Kasumi-1 (cell line): ENCODE measurements around the gene VPS25.
"Not testable (repeated sequence)": the region's sequence is repeated elsewhere in the genome, so short reads cannot be mapped to it uniquely, and the experiment has no call there.

Source experiments
- DNase-seq, 2 experiments: peaks; one replicate each; lab custom pipeline; 2025; lab: John Stamatoyannopoulos, UW

Gene VPS25

DNA sequence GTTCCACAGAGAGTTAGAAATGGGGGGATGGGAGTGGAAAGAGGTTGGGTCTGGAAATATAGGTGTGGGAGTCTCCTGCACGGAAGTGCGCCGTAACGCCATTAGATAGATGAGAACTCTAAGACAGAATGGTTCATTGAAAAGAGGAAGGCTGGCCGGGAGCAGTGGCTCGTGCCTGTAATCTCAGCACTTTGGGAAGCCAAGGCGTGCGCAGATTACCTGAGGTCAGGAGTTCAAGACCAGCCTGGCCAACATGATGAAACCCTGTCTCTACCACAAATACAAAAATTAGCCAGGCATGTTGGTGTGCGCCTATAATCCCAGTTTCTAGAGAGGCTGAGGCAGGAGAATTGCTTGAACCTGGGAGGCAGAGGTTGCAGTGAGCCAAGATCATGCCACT is 5.2 kb upstream of the VPS25 start:
- DNase-seq: not testable (repeated sequence)

DNA sequence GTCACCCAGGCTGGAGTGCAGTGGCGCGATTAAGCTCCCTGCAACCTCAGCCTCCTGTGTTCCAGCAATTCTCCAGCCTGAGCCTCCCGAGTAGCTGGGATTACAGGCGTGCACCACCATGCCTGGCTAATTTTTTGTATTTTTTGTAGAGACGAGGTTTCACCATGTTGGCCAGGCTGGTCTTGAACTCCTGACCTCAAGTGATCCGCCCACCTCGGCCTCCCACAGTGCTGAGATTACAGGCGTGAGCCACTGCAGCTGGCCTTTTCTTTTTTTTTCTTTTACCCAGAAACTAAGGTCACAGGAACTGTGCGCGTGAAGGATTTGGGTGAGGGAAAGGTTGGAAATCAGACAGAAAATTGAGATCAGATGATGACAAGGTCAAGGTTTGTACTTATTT is 3.3 kb upstream of the VPS25 start:
- DNase-seq: not testable (repeated sequence)

DNA sequence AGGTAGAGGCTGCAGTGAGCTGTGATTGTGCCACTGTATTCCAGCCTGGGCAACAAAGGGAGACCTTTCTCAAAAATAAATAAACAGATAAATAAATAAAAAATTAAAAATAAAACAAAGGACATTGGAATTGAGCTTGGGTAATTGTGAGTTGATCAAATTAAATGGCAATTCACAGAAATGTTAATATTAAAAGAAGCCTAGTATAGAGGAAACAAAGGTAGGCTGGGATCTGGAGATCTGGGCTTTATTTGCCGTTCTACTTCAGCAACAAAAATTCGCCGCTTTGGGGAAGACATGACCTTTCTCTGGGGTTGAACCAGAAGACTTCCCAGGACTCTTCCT is 332 bp upstream of the VPS25 start:
- no peak for DNase-seq

DNA sequence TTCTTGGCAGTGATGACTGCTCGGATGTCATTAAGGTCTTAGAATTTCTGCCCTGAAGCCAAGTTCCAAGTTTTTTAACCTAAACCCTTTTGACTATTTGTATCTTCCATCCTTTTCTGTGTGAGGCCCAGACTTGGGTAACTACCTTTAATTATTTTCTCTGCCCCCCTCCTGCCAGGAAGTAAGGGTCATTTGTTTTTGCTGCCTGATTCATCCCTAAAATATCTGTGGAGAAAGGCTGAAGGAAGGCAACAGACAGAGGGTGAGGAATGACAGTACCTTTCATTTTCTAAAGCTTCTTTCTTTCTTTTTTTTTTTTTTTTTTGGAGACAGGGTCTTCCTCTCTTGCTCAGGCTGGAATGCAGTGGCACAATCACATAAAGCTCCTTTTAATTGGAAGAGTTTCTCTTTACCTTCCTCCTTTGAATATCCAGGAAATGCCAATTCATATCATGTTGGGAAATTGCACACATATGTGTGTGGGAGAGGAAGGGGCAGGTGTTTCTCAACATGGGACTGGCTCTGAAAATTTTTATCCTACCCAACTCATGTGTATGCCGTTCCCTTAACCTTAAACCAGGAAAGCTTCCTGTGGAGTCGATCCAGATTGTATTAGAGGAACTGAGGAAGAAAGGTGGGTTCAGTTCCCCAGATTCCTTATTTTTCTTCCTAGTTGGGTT is 957 bp downstream of the VPS25 start:
- no peak for DNase-seq

DNA sequence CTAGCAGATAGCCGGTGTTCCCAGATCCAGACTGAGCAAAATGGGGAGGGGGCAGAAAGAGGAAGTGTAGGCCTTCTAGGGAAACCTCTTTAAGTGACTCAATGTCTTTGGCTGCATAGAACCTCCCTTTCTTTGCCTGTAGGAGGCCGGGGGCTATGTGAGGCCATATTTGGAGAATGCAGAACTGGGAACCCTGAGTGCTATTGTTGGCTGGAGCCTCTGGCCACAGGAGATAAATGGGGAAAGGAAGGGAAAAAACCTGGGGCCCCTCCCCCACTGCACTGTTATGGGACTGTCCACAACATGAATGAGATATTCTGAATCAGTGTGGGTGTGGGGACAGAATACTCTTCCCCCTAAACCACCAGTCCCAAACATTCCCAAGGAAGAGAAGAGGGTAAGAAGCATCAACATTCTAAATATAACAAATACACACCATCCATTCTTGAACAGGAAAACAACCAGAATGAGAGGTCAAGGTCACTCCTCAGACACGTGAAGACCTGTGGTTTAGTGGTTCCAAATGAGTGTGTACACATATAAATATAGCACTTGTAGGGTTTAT is 2.4 kb downstream of the VPS25 start:
- peak; percentile 87 to 92 for DNase-seq

DNA sequence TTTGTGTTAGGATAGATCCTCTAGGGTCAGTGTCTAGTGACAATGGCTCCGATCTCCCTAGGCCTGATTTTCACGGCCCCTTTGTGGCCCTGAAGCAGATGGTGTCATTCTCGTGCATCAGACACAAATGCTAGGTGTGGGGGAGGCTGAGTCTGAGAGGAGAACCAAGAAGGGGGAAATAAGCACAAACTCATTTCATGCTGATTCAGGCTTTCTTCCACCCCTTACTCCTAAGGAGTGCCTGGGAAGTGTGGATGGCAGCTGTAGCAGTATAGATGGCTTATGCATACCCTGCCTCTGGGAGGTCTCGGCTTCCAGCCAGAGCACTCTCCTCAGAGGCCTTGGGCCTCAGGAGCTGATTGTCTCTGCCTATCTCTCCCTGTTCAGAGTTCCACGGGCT is 5.3 kb downstream of the VPS25 start:
- DNase-seq: no peak

DNA sequence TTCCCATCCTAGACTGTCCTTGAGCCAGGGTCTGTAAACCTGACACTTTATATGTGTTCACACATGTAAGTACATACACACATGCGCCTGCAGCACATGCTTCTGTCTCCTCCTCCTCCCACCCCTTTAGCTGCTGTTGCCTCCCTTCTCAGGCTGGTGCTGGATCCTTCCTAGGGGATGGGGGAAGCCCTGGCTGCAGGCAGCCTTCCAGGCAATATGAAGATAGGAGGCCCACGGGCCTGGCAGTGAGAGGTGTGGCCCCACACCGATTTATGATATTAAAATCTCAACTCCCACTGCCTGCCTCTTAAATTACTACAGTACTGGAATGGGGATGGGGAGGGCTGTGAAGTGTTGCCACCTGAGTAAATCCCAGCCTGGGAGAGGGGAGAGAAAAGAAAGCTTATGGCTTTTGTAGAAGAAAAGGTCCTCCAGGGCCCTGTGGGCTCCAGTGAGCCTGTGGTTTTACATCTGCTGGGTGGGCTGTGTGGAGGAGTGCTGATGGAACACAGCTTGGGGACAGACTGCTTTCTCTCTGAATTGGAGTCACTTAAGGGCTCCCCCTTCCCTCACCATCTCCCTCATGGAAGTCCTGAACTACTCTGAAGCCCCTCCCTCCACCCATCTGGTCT is 6.2 kb downstream of the VPS25 start:
- no peak for DNase-seq

DNA sequence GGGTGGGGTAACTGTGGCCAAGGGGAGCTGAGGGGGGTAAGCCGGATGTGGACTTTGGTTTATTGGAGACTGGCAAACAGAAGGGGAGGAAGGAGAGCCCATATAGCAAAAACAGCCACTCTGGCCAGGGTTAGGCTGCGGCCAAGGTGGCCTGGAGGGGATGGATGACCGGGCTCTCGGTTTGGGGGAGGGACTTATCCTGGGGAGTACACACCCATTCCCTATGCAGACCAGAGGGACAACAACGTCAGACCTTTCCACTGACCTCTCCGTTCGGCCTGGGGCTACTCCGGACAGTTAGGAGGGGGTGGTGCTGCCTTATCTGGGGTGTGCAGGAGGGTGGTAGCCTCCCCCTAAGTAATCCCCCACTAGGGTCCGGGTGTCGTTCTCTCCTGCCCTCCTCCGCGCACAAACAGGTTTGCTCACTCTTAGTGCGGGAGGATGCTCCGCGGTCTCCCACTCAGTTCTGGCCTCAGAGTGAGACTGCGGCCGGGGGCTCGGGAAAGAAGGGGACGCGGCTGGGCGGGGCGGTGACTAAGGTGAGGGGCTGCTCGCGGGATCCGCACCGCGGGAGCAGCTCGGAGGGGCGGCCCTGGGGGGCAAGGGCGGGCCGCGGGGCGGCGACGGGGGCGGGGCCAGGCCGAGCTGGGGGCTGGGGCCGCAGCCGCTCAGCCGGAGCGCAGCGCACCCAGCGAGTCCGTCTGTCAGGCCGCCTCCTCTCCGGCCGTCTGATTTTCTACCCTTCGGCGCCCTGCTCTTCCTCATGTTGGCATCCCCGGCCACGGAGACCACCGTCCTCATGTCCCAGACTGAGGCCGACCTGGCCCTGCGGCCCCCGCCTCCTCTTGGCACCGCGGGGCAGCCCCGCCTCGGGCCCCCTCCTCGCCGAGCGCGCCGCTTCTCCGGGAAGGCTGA is 6.9 kb downstream of the VPS25 start, which contains the start of gene WNK4:
TSS of gene WNK4 (plus strand) at position 675 of the 915 bp plus-strand sequence. CDS start at position 764, 89 bp downstream.
- DNase-seq: no peak

DNA sequence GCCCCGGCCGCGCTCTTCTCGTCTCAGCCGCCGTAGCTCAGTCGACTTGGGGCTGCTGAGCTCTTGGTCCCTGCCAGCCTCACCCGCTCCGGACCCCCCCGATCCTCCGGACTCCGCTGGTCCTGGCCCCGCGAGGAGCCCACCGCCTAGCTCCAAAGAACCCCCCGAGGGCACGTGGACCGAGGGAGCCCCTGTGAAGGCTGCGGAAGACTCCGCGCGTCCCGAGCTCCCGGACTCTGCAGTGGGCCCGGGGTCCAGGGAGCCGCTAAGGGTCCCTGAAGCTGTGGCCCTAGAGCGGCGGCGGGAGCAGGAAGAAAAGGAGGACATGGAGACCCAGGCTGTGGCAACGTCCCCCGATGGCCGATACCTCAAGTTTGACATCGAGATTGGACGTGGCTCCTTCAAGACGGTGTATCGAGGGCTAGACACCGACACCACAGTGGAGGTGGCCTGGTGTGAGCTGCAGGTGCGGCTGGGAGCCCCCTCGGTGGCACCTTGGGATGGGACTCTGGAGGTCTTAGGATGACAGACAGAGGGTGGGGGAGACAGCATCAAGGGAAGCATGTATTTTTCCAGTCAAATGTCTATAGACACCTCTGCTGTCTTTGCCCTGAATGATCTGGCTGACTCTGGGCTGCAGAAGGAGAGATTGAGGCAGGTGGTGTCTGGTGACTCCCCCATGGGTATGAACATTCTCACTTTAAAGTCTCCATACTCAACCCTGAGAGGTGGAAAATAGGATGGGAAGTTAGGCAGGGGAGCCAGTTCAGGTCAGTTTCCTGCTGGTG is 7.8 kb downstream of the VPS25 start:
- no peak for DNase-seq

DNA sequence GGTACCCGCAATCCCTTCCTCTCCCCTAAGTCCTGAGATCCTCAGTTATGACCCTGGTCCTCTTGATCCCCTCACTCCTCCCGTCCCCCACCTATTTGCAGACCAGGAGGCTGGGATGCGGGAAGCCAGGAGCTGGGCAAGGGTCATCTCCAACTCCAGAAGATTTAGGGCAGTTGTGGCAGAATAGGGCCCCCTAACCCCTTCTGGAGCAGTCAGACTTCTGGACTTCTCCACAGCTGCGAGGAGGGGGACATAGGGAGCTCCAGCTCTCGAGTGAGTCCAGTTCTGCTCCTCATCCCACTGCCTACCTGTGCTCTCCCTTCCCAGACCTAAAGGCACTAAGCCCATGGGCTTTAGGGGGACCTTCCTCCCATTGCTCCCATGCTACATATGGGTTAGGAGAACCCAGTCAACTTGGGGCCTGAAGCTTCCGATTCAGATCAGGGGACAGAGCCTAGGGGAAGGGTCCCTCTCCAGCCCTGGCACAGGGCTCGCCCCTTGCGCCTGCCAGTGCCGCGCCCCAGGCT is 8.5 kb downstream of the VPS25 start:
- DNase-seq: no peak

DNA sequence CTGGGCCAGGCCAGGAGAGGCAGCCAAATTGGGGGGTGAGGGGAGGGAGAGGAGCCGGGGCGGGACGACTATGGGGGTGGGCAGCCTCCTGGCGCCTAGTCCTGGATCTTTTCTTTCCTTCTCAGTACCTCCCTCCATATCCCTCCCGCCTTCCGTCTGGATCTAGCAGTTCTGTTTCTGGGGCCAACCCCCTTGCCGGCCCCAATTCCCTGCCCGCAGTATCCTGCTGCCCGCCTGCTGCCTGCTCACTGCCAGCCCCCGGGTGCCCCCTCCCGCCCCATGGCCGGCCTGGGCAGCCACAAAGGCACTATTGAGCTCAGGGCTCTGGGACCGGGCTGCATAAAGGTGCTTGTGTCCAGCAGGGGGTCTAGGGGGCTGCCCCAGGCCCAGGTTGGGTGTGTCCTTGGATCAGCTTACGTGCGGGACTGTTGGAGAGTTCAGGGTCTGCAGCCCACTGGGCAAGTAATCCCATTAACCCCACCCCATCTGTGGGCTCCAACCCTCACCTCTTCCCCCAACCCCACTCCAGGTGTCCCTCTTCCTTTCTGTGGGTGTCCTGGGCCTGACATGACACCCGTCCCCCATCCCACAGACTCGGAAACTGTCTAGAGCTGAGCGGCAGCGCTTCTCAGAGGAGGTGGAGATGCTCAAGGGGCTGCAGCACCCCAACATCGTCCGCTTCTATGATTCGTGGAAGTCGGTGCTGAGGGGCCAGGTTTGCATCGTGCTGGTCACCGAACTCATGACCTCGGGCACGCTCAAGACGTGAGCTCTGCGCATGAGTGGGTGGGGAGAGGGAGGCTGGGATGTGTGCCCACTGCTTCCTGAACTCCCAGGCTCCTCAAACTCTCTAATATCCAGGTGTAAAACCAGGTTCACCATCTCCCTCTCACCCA is 9.2 kb downstream of the VPS25 start:
- no peak for DNase-seq

DNA sequence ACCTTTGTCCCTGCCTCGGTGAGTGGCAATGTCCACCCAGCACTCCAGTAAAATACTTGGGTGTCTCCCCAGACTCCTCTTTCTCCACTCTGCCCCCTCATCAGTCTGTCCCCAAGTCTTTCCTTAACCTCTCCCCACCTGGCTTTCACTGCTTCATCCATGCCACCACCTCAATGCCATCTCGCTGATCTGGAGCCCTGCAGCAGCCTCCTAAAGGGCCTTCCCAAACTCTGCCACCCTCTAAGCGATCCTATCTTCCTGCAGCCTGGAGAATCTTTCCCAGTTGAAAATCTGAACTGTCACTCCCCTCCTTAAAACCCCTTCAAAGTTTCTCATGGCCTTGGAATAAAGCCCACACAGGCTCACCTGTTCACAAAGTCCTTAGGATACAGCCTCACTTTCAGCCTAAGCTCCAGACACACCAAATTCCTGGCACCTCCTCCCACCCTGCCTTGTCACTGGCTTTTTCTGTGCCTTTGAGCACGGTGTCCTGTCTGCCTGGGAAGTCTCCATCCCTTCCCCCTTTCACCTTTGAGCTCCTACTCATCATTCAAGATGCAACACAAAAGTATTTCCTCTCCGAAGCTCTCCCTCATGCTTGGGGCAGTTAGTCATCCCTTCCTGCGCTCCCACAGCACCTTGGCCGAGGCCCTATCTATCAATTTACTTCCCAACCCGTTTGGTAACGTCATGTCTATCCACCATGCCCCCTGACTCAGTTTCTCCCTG is 10.0 kb downstream of the VPS25 start:
- DNase-seq: no peak

DNA sequence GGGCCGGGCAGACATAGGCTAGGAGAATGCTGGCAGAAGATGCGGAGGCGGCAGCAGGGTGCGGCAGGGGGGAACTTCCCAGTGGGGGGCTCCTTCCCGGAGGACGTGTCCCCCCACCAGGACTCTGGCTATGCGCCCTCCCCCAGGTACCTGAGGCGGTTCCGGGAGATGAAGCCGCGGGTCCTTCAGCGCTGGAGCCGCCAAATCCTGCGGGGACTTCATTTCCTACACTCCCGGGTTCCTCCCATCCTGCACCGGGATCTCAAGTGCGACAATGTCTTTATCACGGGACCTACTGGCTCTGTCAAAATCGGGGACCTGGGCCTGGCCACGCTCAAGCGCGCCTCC is 10.5 kb downstream of the VPS25 start:
- no peak for DNase-seq

DNA sequence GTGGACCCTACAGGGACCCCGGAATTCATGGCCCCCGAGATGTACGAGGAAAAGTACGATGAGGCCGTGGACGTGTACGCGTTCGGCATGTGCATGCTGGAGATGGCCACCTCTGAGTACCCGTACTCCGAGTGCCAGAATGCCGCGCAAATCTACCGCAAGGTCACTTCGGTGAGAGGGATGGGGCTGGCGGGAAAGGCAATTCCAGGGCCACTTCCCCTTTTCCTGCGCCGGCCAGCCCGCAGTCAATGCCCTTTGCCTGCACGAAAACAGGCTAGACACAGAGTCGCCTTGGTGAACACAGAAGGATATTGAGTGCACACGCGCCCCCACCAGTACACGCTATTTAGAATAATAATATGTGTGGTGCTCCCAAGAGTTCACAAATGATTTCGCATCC is 11.2 kb downstream of the VPS25 start:
- DNase-seq: no peak

DNA sequence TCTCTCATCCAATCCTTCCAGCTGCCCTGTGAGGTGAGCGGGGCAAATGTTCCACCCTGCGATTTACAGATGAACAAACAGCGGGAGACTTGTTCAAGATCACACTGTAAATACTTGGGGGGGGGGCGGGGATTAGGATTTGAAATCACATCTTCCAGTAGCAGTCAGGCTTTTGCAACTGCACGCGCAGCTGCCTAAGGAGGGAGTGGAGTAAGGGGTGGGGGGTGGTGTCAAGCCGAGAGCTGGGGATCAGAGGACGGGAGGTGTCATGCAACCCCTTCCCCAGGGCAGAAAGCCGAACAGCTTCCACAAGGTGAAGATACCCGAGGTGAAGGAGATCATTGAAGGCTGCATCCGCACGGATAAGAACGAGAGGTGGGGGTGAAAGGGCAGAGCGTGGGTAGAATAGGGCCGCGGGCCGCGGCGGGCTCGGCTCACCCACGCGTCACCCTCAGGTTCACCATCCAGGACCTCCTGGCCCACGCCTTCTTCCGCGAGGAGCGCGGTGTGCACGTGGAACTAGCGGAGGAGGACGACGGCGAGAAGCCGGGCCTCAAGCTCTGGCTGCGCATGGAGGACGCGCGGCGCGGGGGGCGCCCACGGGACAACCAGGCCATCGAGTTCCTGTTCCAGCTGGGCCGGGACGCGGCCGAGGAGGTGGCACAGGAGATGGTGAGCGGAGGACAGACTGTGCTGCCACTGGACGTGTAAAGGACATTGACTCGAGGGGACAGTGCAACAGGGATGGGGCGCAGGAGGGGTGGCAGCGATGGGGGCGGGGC is 11.8 kb downstream of the VPS25 start:
- no peak for DNase-seq

DNA sequence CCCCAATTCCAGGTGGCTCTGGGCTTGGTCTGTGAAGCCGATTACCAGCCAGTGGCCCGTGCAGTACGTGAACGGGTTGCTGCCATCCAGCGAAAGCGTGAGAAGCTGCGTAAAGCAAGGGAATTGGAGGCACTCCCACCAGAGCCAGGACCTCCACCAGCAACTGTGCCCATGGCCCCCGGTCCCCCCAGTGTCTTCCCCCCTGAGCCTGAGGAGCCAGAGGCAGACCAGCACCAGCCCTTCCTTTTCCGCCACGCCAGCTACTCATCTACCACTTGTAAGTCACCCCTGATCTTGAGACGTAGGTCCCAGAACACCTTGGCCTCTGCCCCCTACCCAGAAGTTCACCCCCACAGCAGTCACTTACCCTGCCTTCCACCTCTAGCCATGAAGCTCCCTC is 14.0 kb downstream of the VPS25 start:
- DNase-seq: no peak

DNA sequence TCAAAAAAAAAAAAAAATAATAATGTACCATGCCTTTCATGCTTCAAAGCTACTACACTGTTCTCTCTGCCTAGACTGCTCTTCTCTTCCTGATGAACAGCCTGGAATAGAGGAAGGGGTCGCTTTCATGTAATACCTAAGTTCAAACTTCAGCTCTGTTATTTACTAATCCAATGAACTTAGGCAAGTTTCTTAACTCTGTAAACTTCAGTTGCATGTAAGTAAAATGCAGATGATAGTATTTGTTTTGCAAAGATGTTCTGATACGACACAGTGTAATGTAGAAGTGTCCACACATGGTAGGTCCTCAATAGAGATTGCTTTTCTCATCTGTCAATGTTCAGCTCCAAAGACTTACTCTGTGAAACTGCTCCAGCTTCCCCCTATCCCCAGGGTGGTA is 18.7 kb downstream of the VPS25 start:
- no peak for DNase-seq

DNA sequence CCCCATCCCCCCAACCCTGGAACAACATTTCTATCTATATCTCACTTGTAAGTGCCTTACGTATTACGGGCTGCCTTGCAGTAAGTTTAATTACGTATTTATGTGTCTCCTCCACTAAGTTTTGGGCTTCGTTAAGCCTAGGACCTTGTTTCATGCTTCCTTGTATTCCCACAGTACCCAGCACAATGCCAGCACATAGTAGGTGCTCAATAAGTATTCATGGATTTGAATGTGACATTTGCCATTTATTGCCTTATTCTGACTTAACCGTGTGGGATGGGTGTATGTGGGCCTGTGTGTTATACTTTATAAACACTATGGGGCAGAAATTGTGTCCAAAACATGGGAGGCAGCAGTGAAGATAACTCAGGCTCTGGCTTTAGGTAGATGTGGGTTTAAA is 19.3 kb downstream of the VPS25 start:
- DNase-seq: no peak

DNA sequence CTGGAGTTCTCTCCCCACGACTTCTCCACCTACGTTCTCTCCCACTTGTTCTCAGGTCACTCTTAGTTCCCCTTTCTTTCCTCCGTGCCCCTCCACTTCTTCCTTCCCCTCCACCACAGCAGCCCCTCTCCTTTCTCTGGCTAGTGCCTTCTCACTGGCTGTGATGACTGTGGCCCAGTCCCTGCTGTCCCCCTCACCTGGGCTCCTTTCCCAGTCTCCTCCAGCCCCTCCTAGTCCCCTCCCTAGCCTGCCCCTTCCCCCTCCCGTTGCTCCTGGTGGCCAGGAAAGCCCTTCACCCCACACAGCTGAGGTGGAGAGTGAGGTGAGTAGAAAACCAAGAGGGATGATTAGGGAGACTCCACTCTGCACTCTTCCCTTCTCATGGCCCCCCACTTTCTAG is 21.8 kb downstream of the VPS25 start:
- peak; percentile 15 to 33 for DNase-seq
